GM10266 (cell line): ENCODE results near the gene GRID1.
A peak's percentile ranks its signal among the peaks of the same experiment; 100 is the strongest.

Source experiments
- DNase-seq: peaks from one replicate; pipeline ENCODE4 v3.0.0; 2012; ENCODE audit errors: extremely low spot score
- TF ChIP-seq, protein P1 (sequence below): IDR thresholded peaks from 2 replicates; pipeline ENCODE4 v1.5.1; 2012; ENCODE audit warnings: mild to moderate bottlenecking, low read depth; ENCODE audit not compliant: control insufficient read depth, insufficient read depth; ENCODE audit errors: missing control alignments

Gene GRID1

DNA sequence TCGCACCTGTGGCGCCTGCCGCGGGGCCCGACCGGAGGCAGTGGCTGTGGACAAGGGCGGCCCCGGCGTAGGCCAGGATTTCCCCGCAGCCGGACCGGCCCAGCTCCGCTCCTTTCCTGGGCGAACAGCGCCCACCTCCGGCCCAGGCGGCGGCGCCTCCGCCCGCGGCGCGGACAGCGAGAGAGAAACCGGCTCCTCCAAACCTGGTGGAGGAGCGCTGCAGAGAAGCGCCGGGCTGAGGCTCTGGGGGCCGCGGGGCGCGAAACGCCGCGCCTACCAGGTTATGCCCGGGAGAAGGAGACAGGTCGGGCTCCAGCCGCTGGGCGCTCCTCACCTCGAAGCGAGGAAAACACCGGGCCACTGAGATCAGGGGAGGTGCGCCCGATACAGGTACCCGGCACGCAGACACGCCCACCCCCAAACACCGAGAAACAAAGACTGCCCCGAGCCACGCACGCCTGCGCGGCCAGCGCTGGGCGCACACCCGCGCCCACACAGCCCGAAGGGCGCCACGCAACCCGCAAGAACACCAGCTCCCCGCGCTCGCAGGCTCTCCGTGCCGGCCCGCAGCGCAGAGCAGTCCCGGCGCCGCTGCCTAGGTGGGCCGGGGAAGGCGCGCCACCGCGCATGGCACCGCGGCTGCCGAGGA is 3.3 kb downstream of the GRID1 start:
- DNase-seq = peak; percentile 78
- TF ChIP-seq, protein P1, sequence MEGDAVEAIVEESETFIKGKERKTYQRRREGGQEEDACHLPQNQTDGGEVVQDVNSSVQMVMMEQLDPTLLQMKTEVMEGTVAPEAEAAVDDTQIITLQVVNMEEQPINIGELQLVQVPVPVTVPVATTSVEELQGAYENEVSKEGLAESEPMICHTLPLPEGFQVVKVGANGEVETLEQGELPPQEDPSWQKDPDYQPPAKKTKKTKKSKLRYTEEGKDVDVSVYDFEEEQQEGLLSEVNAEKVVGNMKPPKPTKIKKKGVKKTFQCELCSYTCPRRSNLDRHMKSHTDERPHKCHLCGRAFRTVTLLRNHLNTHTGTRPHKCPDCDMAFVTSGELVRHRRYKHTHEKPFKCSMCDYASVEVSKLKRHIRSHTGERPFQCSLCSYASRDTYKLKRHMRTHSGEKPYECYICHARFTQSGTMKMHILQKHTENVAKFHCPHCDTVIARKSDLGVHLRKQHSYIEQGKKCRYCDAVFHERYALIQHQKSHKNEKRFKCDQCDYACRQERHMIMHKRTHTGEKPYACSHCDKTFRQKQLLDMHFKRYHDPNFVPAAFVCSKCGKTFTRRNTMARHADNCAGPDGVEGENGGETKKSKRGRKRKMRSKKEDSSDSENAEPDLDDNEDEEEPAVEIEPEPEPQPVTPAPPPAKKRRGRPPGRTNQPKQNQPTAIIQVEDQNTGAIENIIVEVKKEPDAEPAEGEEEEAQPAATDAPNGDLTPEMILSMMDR = peak; percentile 66

- TF ChIP-seq, protein P1 = no peak
- no peak for DNase-seq
Observed at GRCh38 chr10:86362586-86363183, 3.9 kb downstream of the GRID1 start.

GRCh38 chr10:86362129-86362527 is 4.5 kb downstream of the GRID1 start:
- TF ChIP-seq, protein P1 = no peak
- DNase-seq = no peak

DNA sequence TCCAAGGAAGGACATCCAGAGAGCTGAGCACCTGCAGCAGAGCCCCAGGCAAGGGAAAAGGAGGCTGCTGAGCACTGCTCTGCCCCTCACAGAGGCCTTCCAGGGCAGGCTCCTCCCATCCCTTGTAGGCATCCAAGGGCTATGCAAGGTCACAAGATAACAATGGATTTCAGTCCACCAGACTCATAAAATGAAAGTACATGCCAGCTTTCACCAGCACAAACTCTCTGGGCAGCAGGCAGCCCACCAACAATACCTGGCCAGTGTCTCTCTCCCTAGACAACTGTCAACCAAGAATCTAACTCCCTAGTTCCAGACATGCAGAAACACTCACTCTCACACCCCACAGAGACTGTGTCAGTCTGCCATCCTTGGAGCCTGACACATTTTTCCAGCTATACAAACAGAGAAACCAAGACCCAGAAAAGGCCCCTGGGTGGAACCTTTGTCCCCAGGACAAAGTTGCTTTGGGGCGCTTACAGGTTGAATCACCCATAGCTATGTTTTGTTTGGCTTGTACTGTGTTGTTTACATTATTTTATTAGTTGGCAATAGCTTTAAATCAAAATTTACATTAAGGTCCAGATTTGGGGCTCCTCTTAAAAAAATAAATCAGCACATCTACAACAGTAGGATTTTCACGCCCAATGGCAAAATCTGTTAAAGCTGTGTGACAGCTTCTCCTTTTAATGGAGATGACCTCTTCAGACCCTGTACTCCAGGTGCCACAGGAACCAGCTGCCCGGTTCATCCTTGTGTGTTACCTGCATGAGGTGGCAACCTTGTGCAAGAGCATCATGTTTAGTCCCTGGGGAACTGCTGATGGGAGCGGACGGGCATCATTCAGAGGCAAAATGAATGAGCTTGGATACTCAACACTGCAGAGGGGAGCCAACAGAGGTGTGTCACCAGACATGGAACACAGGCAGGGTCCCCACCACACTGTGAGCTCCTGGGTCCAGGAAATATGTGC is 5.2 kb downstream of the GRID1 start:
- DNase-seq = no peak
- TF ChIP-seq, protein P1 = no peak

DNA sequence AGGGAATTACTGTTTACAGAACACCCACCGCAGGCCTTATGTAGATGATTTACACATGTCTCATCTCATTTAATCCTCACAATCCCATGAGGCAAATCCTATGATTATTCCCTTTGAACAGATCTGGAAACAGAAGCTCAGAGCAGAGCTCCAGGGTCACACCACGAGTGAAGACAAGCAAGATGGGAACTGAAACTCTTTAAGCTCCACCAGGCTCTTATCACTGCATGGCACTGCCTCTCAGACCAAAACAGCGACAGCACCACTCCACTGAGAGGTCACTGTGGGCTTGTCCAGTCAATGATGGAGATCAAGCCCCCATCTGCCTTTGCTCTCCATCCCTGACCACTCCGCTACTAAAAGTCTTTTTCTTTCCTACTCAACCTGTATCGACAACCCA is 5.9 kb downstream of the GRID1 start:
- no peak for DNase-seq
- TF ChIP-seq, protein P1 = no peak

DNA sequence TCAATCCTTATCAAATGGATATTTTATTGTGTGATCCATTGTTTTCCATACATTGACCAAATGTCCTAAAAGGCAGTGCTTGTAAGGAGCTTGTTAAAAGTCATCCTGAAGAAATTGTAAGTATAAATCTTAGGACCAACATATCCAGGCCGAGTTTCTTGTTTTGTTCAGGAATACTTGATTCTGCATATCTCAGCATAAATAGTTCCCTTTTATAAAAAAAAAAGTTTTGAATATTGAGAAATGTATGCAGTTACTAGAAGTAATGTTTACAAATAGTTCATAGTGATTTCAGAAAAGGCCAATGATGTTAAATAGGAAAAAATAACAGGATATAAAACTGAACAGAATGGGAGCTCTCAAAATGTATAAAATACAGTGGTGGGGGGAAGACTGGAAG is 6.6 kb downstream of the GRID1 start:
- TF ChIP-seq, protein P1 = no peak

DNA sequence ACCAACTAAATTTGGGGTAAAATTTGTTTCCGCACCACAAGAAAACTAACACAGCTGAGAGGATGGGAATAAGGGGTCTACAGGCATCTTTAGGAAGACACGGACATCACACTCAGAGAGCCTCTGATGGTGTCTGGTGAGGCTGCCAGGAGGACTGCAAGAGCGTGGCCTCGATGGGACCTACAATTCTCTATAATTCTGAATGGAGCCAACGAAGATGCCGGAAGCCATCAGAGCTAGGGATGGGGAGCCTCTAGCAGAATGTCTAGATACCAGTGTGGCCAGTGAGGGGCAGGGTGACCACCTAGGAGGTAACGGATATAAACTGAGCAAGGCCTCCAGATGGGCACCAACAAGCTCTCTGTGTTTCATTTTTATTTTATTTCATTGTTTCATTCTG is 7.5 kb downstream of the GRID1 start:
- no peak for DNase-seq
- TF ChIP-seq, protein P1 = no peak

More for the DNA sequence above, 6.6 kb downstream of the GRID1 start:
- DNase-seq = no peak
